HCT116 (cell line): ENCODE measurements around the gene CD58. TPM values are rescaled to one million over a fixed set of nuclear protein-coding genes. Genes with fewer than 3 reads are reported as not detected.

Experiments used
- ATAC-seq: fragments of 200-7000 bp; cut with Tn5 transposase; 2 replicates; pipeline ENCODE4 v1.9.1; 2020; ENCODE audit warnings: mild to moderate bottlenecking, moderate library complexity
- BruUV-seq: library from RNA; stranded (reverse); fragments of 400-500 nt; replicated peaks from 2 replicates; lab custom pipeline; 2021; lab: Mats Ljungman, UMichigan
- CTCF ChIA-PET: fragments of 300-600 bp; sonication (Branson Sonifier 250); formaldehyde crosslinking; loops from one replicate; lab custom pipeline; 2021; ENCODE audit warnings: antibody characterized with exemption; lab: Charles Lee
- POLR2A ChIA-PET: fragments of 300-600, 350-600 bp; sonication (Branson Sonifier 250); formaldehyde crosslinking; loops from one replicate; lab custom pipeline; 2021; ENCODE audit warnings: antibody characterized with exemption; lab: Charles Lee
- RAD21 ChIA-PET, 2 experiments: fragments of 300-600 bp; sonication (Branson Sonifier 250); formaldehyde crosslinking; loops; one replicate each; lab custom pipeline; 2023; ENCODE audit warnings: low total read pairs in 2 of 2; ENCODE audit not compliant: uncharacterized antibody in 2 of 2, unreplicated experiment in 2 of 2, low non-redundant PET in 1 of 2; lab: Charles Lee
- DNase-seq: peaks from one replicate; pipeline ENCODE4 v3.0.0-alpha.2; 2010; ENCODE audit warnings: low read depth, low spot score
- H2AFZ ChIP-seq: fragments of 200-600 bp; shearing (Covaris generic), sonication (generic); 2 replicates; pipeline ENCODE4 v1.6.1; 2017; ENCODE audit warnings: low read depth, mixed run types, mixed read lengths, antibody characterized with exemption, low read length; ENCODE audit not compliant: poor library complexity, severe bottlenecking
- H3K27ac ChIP-seq: 2 replicates; pipeline ENCODE4 v1.5.1; 2012; ENCODE audit warnings: low read depth, low read length
- H3K27me3 ChIP-seq: fragments of 200-600 bp; sonication (generic); 2 replicates; pipeline ENCODE4 v1.6.1; 2016; ENCODE audit warnings: mixed run types, low read length, mixed read lengths; ENCODE audit not compliant: insufficient read depth
- H3K36me3 ChIP-seq, 2 experiments: fragments of 200-500 bp in 1 of 2; fragments of 200-600 bp in 1 of 2; sonication (Bioruptor generic) in 1 of 2; sonication (generic) in 1 of 2; 2 replicates each; pipeline versions ENCODE4 v1.5.1 to v1.6.1; 2014 to 2016; ENCODE audit warnings: low read length in 2 of 2, inconsistent platforms in 1 of 2, mixed read lengths in 1 of 2, mixed run types in 1 of 2; ENCODE audit not compliant: insufficient read depth in 2 of 2, control insufficient read depth in 1 of 2
- H3K4me1 ChIP-seq, 2 experiments: fragments of 200-600 bp in 1 of 2; sonication (generic) in 1 of 2; 2 replicates each; pipeline versions ENCODE4 v1.5.1 to v1.6.1; 2012 to 2017; ENCODE audit warnings: low read length in 2 of 2, inconsistent platforms in 1 of 2, mild to moderate bottlenecking in 1 of 2, mixed read lengths in 1 of 2, mixed run types in 1 of 2, moderate library complexity in 1 of 2; ENCODE audit not compliant: insufficient read depth in 2 of 2, control insufficient read depth in 1 of 2
- H3K4me2 ChIP-seq: fragments of 200-600 bp; sonication (generic); 2 replicates; pipeline ENCODE4 v1.6.1; 2017; ENCODE audit warnings: mixed run types, low read length, mixed read lengths
- H3K4me3 ChIP-seq, 2 experiments: fragments of 200-600 bp in 1 of 2; sonication (generic) in 1 of 2; replicated peaks in 1 of 2; 2 replicates each; pipeline ENCODE4 v1.5.1; 2011 to 2016; ENCODE audit warnings: low read length in 2 of 2, control low read depth in 1 of 2, low read depth in 1 of 2, mild to moderate bottlenecking in 1 of 2, mixed read lengths in 1 of 2, mixed run types in 1 of 2
- H3K79me2 ChIP-seq: fragments of 200-600 bp; sonication (generic); 2 replicates; pipeline ENCODE4 v1.6.1; 2017; ENCODE audit warnings: mild to moderate bottlenecking, mixed run types, low read length, moderate library complexity, mixed read lengths; ENCODE audit not compliant: insufficient read depth
- H3K9ac ChIP-seq: fragments of 200-600 bp; sonication (generic); 2 replicates; pipeline ENCODE4 v1.6.1; 2016; ENCODE audit warnings: low read length, mixed read lengths
- H3K9me2 ChIP-seq: fragments of 200-600 bp; sonication (generic), shearing (Covaris generic); 2 replicates; pipeline ENCODE4 v1.6.1; 2017; ENCODE audit warnings: mixed run types, mild to moderate bottlenecking, moderate library complexity; ENCODE audit not compliant: insufficient read depth
- H3K9me3 ChIP-seq, 2 experiments: fragments of 200-500 bp in 1 of 2; fragments of 200-600 bp in 1 of 2; sonication (Bioruptor generic) in 1 of 2; sonication (generic) in 1 of 2; 2 replicates each; pipeline ENCODE4 v1.6.1; 2014 to 2017; ENCODE audit warnings: low read length in 2 of 2, mixed read lengths in 2 of 2, inconsistent platforms in 1 of 2, low read depth in 1 of 2, mild to moderate bottlenecking in 1 of 2, mixed run types in 1 of 2, moderate library complexity in 1 of 2; ENCODE audit not compliant: control insufficient read depth in 1 of 2, insufficient read depth in 1 of 2
- H4K20me1 ChIP-seq: fragments of 200-600 bp; sonication (generic), shearing (Covaris generic); 2 replicates; pipeline ENCODE4 v1.6.1; 2017; ENCODE audit warnings: mixed run types, mild to moderate bottlenecking, moderate library complexity; ENCODE audit not compliant: insufficient read depth
- CBX3 ChIP-seq: IDR thresholded peaks from 2 replicates; pipeline ENCODE4 v1.6.1; 2012; ENCODE audit warnings: low read depth
- EGR1 ChIP-seq: IDR thresholded peaks from 2 replicates; pipeline ENCODE4 v1.6.1; 2012; ENCODE audit warnings: low read depth
- EZH2phosphoT487 ChIP-seq: fragments of 200-600 bp; IDR thresholded peaks from 2 replicates; pipeline ENCODE4 v1.6.1; 2018; ENCODE audit warnings: antibody characterized with exemption, borderline replicate concordance
- POLR2AphosphoS5 ChIP-seq: IDR thresholded peaks from 2 replicates; pipeline ENCODE4 v1.6.1; 2011; ENCODE audit warnings: mild to moderate bottlenecking, low read depth, low read length, moderate library complexity
- SP1 ChIP-seq: IDR thresholded peaks from 2 replicates; pipeline ENCODE4 v1.6.1; 2012; ENCODE audit warnings: low read depth
- YY1 ChIP-seq: IDR thresholded peaks from 2 replicates; pipeline ENCODE4 v1.6.1; 2011; ENCODE audit warnings: low read length, low read depth, moderate library complexity, mild to moderate bottlenecking; ENCODE audit not compliant: insufficient replicate concordance; ENCODE audit errors: extremely low read depth
- intact Hi-C: fragments of 100-400 bp; cut with micrococcal nuclease; formaldehyde crosslinking; loops from 2 replicates; pipeline ENCODE4 v1.10.0; 2022
- total RNA-seq: library from RNA; stranded (reverse); gene quantifications from one replicate; pipeline ENCODE4 v1.2.1, GENCODE V29; 2021; ENCODE audit not compliant: unreplicated experiment
- TF ChIP-seq, protein P1 (sequence below): IDR thresholded peaks from 2 replicates; pipeline ENCODE4 v1.6.1; 2011; ENCODE audit warnings: mild to moderate bottlenecking, low read length, moderate library complexity; ENCODE audit not compliant: insufficient replicate concordance; ENCODE audit errors: extremely low read depth

CD58 gene
- total RNA-seq, 1 experiment from 2014 or later, result 18.0 TPM

DNA sequence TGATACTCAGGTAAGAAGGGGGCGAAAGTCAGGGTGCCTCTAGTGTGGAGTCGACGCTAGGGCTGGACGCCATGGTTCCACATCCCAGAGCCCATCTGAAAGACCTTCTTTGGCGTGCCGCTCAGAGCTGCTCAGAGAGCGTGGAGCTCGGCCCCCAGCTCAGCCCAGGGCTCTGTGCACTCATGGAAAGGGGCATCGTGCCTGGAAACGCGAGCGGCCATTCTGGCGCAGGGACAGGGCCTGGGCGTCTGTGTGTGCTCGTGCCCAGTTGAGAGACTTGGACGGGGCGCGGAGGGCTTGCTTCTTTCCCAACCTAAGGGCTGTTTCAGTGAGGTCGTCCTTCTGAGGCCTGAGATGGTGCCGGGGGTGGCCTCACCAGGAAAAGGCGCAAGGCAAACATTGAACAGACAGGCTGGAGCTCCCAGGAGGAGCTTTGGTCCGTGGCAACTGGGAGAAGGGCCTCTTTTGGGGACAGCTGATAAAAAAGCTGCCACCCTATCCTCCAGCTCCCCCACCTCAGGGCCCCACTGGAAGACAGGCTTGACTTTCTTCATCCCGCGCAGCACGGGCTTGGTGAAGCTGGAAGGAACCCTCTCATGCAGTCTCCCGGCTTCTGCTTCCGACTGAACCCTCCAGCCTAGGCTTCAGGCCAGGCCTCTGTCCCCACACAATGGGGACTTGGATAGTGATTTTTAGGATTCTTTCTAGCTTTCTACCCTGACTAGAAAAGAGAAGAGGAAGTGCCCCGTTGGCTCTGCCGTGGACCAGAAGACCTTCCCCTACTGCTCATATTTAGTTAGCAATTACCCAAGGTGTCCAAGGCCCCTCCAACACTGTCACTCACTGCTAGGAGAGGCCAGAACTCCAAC lies 77.1 kb downstream of the CD58 start:
- no peak overlapping the region for H2AFZ ChIP-seq
- H3K9me2 ChIP-seq, result no peaks in the 10 kb centered on the region
- intact Hi-C loops, result no loop called here
- ChIA-PET POLR2A (no interaction called here), CTCF (interaction anchor here (5.5 to 7.0 kb wide), 2 partner anchors 8 to 355 kb away, joined by 28 to 84 read pairs; no protein-coding TSS in a partner anchor), RAD21 (no interaction called here)
- DNase-seq, result no peak
- H3K36me3 ChIP-seq, result no peaks in the 10 kb centered on the region
- H3K79me2 ChIP-seq, result no peaks in the 10 kb centered on the region
- ATAC-seq, result no peak
- H3K4me2 ChIP-seq, result no peak overlapping the region
- peaks cover 23 to 28% of the 10 kb centered on the region in 2 experiments for H3K4me1 ChIP-seq
- H3K4me3 ChIP-seq, result no peak overlapping the region
- H3K27ac ChIP-seq, result no peak overlapping the region
- TF ChIP-seq YY1 (no peak), POLR2AphosphoS5 (no peak), EGR1 (no peak), CBX3 (no peak), EZH2phosphoT487 (no peak), SP1 (no peak)
- TF ChIP-seq, protein P1, sequence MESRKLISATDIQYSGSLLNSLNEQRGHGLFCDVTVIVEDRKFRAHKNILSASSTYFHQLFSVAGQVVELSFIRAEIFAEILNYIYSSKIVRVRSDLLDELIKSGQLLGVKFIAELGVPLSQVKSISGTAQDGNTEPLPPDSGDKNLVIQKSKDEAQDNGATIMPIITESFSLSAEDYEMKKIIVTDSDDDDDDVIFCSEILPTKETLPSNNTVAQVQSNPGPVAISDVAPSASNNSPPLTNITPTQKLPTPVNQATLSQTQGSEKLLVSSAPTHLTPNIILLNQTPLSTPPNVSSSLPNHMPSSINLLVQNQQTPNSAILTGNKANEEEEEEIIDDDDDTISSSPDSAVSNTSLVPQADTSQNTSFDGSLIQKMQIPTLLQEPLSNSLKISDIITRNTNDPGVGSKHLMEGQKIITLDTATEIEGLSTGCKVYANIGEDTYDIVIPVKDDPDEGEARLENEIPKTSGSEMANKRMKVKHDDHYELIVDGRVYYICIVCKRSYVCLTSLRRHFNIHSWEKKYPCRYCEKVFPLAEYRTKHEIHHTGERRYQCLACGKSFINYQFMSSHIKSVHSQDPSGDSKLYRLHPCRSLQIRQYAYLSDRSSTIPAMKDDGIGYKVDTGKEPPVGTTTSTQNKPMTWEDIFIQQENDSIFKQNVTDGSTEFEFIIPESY, result no peak
- H3K9me3 ChIP-seq, result no peaks in the 10 kb centered on the region
- no peak overlapping the region for H3K9ac ChIP-seq
- BruUV-seq, result no TSS peak
- no peaks in the 10 kb centered on the region for H3K27me3 ChIP-seq
- no peaks in the 10 kb centered on the region for H4K20me1 ChIP-seq
